Measurements from ENCODE around the gene RPS21.
A peak's percentile ranks its signal among the peaks of the same experiment; 100 is the strongest.

The RPS21 gene

DNA sequence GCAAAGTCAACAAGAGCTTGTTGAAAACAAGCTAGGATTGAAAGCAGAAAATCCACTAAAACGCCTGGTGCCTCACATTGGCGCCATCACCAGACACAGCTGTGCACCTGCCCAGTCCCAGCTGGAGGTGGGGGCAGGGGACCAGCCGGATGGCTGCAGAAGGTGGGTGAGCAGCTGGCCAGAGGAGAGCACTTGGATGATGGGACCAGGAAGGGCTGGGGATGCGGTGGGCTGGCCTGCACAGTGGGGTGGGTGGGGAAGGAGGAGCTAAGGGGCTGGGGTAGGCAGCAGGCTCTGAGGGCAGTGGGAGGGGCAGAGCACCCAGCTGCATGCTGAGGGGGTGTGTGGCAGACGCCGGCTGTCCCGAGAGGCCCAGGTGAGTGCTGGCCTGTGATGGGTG lies 13.1 kb downstream of the RPS21 start:
- DNase-seq: no peak

DNA sequence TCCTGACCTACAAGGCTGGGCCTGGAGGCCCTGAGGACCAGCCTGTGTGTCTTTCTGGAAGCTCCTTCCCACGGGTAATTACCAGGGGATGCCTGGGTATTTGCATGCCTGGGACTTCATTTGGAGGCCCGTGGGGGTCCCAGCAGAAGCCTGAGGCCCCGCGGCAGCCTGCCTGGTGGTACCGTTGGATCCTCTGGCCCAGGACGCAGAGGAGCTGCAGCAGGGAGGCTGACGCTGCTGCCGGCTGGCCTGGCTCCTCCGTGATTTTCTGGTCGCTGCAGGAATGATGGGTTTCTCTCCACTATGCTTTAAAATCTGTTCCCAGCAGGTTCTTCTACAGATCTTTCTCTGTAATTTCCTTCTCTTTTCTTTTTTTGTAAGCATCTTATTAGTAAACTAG lies 13.6 kb downstream of the RPS21 start:
- no peak for DNase-seq

DNA sequence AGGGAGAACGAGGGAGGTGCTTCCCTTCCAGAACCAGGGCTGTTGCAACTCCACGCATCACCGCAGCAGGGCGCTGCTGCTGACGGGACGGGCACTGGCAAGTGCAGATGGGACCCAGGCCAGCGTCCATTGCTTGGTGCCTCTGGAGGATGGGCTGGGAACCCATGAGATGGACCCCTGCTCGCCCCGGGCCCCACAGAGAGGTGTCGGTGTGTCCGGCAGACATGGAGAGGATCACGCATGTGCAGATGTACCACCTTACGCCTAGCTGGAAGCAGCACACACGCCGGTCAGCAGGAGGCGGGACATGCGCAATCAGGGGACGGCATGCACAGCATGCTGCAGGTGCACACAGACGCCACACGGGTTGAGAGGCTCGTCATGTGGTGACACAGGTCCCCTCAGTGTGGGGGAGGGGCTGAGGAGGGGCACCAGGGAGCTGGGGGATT lies 14.5 kb downstream of the RPS21 start:
- DNase-seq: no peak

DNA sequence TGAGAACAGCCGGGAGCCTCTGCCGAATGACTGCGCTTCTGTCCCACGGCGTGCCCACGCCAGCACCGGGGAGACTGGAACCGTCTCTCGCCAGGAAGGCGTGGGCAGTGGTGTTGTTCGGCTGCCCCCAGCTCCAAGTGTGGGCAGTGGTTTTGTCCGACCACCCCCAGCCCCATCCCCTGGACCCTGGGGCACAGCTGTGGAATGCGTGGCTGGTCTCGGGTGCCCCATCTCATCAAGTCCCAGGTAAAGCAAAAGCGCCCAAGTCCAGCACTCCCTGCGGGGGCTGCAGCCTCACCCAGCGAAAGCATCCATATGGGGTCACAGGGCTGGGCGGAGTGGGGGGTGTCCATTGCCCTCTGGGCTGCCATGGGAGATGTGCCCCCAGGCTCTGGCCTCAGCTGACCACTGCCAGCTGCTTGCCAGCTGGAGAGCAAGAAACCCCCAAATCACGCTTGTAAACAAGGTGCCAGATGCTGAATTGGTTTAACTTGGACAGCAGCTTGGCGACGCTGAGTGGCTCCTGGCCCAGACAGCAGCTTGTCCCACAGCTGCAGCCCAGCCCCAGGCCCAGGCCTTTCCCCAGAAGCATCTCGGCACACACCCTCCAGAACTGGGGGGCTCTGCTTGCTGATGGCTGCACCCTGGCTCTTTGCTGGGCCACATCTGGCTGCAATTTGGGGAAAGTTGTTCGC lies 15.7 kb downstream of the RPS21 start:
- DNase-seq: no peak

DNA sequence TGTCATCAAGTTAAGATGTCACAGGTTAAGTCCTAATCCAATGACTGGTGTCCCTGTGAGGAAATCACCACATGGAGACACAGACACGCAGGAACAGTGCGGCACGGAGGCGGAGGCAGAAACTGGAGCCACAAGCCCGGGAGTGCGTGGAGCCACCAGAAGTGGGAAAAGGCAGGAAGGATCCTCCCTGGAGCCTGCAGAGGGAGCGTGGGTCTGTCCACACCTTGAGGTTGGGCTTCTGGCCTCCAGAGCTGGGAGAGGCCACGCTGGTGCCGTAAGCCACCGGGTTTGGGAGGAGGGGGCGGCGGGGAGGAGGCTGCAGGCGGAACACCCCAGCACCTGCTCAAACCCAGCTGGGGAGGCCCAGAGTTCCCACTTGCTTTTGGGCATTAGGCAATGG lies 16.4 kb downstream of the RPS21 start:
- no peak for DNase-seq

DNA sequence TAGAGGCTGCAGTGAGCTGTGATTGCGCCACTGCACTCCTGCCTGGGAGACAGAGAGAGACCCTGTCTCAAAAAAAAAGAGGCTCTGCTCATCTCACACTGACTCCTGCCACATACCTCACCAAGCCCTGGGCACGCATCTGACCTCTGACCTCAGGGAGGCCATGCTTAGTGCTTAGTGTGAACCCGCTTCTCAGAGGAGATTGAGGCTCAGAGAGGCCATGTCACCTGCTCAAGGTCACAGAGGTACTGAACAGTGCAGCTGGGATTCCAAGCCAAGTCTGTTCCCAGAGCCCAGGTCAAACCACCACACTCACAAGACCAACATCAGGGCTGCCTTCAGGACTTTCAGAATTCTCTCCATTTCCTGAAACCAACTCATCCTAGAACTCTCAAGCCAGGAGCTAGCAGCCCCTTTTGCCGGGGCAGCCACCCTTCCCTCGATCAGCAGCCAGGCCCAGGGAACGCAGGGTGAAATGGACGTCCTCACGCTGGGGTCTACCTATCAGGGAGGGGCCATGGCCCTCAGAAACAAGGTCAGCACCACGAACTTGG lies 17.3 kb downstream of the RPS21 start:
- DNase-seq: no peak

DNA sequence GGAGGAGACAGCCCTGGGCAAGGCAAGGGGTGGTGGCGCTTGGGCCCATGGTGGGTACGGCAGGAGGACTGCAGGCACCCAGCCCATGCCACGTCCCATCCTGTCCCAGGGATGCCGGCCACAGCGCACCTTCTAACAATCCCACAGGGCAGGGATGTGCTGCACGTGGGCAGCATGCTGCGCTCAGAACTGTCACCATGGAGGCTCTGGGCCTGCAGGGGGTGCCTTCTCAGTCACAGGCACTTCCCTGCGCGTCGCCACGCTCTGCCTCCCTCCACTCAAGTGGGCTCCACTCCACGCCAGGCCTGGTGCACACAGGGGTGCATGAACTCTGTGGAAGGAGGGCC lies 17.8 kb downstream of the RPS21 start:
- DNase-seq: no peak

DNA sequence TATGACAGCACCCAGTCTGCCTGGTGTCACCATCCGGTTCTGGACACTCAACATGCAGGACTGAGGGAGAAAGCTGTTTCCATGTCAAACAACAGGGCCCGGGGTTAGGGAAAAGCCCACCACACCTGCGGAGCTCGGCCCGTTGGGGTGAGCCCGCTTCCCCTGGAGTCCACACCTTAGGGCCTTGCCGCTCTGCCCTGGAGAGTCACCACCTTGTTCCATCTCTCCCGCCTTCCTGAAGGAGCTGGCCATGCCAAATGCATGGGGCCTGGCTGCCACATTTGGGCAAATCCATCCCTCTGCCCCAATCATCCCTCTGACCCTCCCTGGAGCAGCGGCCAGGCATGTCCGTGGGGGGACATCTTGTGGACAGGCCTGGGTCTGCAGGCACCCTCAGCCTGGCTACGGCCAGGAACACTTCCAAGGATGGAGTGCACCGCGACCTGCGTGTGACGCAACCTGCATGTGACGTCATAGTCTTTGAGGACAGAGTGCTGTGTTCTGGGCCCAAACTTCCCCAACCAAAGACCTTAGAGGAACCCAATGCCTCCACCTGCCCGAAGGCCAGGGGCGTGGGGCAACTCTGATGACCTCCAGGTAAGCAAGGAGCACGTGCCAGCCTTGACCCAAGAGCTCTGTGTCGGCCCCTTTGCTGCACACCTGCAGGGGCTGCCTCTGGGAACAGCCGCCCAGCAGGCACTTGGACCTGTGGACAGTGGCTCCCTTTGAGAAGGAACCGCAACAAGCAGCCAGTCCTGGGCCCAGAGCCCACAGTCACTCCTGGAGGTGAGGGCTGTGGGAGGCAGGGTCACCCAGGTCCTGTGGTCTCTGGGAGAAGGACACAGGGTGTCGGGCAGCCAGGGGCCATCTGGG lies 18.4 kb downstream of the RPS21 start:
- no peak for DNase-seq

DNA sequence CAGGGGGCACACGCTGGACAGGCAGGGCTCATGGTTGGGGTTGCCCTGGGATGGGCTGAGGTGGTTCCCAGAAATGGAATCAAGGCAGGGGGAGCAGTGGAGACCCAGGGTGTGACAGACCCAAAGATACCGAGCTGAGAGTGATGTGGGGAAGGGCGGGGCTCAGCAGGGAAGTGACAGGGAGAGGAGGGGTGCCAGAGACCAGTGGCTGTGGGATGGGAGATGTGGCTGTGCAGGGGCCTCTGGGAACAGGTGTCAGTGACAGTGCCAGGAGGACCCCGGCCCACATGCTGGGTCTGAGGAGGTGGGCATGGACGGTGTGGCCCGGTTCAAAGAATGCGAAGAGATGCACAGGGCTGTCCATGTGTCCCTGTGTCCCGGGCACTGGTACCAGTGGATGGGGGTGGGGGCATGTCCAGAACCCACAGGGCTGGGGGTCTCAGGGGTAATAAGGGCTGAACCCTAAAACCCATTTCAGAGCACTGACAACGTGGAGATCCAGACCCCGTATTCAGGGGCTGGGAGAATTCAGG lies 19.1 kb downstream of the RPS21 start:
- no peak for DNase-seq

DNA sequence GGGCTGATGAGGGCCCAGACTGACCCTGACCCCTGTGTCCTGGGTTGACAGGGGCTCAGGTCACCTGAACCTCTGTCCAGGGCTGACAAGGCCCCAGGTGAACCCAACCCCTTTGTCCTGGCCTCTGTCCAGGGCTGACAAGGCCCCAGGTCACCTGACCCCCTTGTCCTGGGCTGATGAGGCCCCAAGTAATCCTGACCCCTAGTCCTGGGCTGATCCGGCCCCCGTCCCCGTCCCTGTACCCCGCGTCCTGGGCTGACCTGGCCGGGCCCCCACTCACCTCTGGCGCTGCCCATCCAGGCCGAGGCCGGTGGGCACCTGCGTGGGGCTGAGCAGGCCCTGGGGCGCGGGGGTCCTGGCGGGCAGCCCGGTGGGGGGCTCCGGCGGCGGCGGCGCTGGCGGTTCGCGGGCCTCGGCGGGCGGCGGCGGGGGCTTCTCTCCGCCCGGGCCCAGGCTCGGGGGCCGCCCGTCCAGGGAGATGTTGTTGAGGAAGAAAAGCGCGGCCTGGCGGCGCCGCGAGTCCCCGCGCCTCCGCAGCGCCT lies 19.8 kb downstream of the RPS21 start:
- no peak for DNase-seq

DNA sequence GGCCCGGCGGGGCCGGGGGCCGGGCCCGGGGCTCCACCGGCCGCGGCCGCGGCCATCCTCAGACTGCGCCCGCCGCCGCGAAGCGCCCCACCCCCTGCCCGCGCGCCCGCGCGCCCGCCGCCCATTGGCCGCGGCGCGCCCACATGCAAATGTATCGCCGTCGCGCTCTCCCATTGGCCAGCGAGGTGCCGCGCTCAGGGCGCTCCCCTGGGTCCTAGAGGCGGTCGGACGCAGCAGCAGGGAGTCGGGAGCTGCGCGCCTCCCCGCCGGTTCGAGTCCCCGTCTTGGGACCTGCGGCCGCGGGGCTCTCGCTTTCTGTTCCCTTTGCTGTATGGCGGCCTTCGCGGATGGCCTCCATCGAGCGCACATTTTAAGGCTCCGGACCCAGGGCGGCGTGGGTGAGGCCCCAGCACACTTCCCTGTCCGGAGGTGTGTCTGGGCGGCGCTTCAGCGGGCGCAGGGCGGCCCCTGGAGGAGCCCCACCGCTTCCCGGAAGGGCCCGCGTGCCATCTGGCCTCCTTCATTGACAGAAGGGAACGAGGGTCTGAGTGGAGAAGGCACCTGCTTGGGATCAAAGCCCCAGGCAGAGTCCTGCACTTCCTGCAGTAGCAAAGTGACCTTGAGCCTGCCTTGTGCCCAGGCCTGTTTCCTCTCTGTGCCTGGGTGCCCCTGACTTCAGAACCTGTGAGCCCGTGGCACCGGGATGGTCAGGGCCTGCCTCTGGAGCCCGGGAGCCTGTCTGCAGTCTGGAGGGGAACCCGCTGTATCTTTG lies 20.5 kb downstream of the RPS21 start, which contains the start of gene CABLES2:
Gene CABLES2 (minus strand): TSS at position 65 of the 772 bp plus-strand sequence. CDS start 9 bp downstream, at position 56.
- DNase-seq: peak; percentile 88

DNA sequence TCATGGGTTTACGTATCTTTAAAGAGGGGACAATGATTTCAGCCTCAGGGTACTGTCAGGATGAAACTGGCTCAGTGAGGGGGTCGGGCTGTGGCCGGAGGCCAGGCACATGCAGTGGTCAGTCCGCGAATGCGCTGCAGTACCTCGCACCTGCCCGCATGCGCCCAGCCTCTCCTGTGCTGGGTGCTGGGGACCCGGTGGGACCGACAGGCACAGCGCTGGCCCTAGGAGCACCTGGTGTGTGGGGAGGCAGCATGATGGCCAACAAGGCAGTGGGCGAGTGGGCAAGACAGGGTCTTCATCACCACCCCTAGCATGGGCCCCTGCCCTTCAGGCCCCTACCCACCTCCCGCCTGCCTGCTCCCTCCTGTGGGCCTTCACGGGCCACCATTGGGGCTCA lies 21.2 kb downstream of the RPS21 start:
- DNase-seq: no peak

DNA sequence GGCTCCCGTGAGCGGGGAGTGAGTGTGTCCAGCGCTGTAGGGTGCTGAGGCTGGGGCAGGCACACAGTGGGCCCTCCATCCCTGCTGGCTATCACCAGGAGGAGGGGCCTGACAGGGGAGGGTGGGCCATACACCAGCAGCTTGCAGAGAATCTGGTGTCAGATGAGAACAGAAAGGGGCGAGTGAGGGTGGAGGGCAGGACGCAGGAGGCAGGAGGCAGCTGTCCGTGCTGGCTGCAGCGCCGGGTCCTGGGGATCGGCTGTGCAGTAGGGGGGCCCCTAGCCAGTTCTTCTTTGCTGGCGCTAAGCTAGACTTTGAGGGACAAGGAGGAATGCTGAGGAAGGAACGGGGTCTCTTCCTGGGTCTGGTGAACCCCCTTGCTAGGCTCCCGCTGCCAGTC lies 21.7 kb downstream of the RPS21 start:
- DNase-seq: no peak

DNA sequence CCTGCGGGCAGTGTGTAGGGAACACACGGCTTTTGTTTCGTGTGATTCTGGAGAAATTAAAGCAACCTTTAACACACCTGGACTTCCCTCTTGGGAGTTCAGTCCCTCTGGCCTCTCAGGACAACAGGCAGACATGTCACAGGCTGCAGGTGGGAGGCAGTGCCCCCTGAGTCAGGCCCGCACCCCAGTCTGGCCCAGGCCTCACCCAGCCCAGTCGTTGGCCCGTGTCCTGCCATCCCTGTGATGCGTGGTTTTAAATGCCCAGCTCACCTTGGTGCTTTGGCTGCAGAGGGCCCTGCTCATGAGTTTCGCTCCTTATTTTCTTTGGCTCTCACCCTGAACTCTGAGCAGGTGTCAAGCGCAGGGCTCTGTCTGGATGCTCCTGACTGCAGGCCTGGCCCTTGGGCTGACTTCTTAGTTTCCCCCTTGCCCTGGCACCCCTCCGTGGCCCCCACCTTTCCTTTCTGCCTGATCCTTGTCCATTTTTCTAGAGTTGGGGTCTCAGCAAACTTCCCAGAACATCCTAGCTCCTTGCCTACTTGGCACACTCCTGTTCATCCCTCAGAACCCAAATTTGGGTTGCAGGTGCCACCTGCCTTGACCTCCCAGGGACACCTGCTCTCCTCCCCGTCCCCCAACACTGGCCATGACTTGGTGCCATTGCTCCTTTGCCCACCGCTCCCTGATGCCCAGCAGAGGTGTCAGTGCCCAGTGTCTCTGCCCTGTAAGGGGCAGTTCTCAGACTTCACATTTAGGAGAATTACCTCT lies 22.4 kb downstream of the RPS21 start:
- no peak for DNase-seq

DNA sequence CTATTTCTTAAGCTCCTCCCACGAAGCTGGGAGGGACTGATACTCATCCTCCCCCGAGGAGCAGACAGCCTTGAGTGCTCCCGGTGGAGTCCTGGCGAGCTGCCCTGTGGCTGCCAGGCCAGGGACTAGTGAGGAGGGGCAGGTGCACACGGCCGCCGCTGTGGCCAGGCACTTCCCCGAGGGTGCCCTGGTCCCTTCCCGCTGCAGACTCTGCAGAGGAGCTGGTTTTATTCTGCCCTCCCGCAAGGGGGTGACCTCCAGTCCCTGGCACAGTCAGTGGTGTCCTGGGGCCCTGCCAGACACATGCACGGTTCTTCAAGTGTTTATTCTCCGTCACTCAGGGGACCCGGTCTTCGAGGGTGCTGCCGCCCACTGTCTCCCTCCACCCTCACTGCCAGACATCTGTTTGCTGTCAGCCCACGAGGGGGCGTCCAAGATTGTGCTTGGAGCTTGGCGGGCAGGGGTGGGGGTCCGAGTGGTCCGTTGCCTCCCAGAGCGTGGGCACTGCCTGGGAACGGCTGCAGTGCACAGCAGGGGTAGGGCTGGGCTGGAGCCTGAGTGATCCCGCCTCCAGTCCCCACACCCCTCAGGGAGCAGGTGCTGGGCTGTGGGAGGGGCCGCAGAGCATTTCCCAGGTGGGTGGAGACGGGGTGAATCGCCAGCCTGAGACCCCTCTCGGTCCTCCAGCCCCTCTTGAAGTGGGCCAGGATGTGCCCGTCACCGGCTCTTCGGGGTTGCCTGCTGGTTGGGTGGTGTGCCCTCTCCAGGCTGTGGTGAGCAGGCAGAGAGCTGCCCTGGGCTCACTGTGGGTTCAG lies 23.2 kb downstream of the RPS21 start:
- DNase-seq: peak; percentile 88

DNA sequence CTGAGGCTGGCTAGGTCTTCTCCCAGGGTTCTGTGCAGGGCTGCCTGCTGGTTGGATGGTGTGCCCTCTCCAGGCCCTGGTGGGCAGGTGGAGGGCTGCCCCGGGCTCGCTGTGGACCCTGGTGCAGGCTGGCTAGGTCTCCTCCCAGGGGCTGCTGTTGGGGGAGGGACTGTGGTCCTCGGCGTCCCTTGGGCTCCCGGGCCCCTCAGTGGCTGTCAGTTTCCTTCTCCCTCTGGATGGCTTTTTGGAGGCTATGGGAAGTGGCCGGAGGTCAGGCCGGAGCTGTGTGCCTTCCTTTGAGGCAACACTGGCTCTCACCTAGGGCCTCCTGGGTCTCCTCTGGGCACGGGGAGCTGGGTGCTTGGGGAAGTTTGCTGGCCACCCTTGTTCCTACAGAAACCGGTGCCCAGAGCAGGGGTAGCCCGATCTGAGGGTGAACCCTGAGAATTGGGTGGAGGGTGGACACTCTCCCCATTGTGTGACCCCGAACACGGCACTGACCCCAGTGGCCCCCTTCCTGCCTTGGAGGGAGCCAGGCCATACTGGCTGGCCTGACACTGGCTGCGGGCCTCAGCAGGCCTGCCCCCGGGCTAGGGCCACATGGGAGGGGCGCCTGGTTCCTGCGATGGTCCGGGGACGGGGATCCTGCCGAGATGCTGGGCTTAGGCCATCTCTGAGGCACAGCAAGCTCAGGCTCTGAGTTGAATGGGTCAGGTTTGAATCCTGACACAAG lies 24.0 kb downstream of the RPS21 start:
- DNase-seq: no peak

DNA sequence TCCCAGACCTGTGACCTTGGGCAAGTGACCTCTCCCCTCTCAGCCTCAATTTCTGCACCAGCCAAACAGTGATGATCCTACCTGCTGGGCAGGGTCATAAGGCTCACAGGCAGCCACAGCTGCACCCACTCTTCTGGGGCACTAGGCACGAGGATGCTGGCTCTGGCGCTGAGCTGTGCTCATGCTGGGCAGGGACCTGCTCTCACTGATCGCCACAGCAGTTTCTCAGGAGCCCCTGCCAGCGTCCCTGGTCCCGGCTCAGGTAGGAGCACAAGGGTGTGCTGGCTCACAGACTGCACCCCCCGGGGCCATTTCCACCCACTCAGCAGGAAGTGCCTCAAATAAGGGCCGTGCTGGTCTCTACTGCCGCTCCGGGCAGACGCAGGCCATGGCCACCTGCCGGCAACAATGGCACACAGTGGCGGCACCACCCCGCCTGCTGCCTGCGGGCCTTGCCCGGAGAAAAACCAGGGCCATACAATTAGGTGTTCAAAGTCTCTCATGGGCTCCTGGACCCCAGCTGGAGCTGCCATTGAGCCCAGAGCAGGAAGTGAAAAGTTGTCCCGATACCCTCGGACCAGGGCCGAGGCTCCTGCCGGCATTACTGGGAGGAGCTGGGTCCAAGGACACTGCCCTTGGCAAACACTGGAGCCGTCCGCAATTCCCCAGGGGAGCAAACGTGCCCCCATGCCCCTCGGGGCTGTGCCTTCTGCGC lies 24.7 kb downstream of the RPS21 start:
- peak; percentile 5 for DNase-seq

DNA sequence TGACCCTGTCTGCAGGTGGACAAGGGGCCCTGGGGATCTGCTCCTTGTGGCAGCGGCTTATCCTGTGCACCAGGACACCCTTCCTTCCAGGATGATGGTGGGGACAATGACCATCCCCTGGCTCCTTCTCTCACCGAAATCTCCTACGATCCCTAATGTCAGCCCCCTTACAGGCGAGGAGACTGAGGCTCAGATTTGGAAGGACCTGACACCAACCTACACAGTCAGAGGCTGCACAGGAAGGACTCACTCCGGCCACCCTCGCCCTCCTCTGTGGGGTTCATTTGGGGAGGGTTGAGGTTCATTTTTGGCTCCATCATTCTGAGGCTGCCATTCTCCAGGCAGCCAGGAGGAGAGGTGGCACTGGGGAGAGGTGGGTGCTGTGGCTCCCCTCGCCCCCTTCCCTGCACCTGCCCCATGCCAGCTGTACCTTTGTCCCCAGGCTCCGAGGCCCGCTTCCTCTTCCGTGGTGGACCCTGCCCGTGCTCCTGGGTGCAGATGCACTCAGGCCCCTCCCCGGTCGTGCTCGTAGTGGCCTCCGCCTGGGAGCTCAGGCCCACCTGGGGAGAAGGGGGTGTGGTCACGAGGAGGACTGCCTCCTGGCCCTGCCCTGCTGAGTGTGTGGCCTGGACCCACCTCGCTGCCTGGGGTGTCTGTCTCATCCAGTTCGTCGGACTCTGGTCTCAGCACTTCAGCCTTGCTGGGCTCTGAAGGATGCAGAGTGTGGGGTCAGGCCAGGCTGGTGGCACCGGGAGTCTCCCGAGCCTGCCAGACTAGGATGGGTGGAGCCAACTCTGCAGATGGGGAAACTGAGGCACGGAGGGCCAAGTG lies 25.5 kb downstream of the RPS21 start:
- DNase-seq: no peak

All from NCI-H1092 treated with DMSO at 0.1 percent for 48 hours (cell line).